HAP-1 (cell line): Measurements from ENCODE around the gene MAGI2.
A peak's percentile ranks its signal among the peaks of the same experiment; 100 is the strongest.

ENCODE experiments used
- DNase-seq, 2 experiments: peaks; one replicate each; pipeline ENCODE4 v3.0.0-alpha.2; 2016 to 2020; ENCODE audit warnings: low spot score in 2 of 2
- H3K27me3 ChIP-seq: fragments of 250-450 bp; sonication (Bioruptor Pico); 2 replicates; pipeline ENCODE4 v1.5.1; 2020; ENCODE audit warnings: low read depth, mild to moderate bottlenecking, moderate library complexity
- H3K36me3 ChIP-seq: fragments of 250-450 bp; sonication (Bioruptor Pico); replicated peaks from 2 replicates; pipeline ENCODE4 v1.5.1; 2020; ENCODE audit warnings: mild to moderate bottlenecking
- H3K4me1 ChIP-seq: fragments of 250-450 bp; sonication (Bioruptor Pico); 2 replicates; pipeline ENCODE4 v1.5.1; 2020; ENCODE audit warnings: mild to moderate bottlenecking
- H3K4me3 ChIP-seq: fragments of 250-450 bp; sonication (Bioruptor Pico); 2 replicates; pipeline ENCODE4 v1.5.1; 2020; ENCODE audit warnings: mild to moderate bottlenecking, moderate library complexity
- H3K9me3 ChIP-seq: fragments of 250-450 bp; sonication (Bioruptor Pico); 2 replicates; pipeline ENCODE4 v1.5.1; 2020; ENCODE audit warnings: mild to moderate bottlenecking, moderate library complexity
- in situ Hi-C: fragments of 300-500 bp; cut with MboI; formaldehyde crosslinking; loops from 3 replicates; pipeline ENCODE4 v1.14.3; 2020; ENCODE audit warnings: low sequenced_read_pairs, inconsistent platforms, mixed read lengths

MAGI2 gene

DNA sequence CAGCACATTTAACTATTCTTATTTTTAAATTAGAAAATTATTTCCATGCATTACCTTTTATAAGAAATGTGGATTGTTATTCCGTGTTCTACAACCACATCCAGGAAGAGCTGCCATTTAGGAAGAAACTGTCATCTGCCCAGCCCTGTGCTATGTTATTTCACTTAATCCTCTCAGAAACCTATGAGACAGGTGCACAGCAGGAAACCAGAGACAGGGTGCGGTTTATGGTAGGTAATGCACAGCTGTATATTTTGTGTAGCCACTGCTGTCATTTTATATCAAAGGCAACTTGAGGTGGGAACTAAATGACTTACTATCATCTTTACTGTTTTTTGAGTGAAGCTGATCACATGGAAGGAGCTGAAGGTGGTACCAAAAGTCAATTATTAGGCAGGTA, 232.3 kb downstream of the MAGI2 start:
- Histone ChIP-seq H3K36me3 (no peaks in the 10 kb centered on the region), H3K9me3 (peaks cover 2% of the 10 kb centered on the region; the same call in 1 of the 2 replicates), H3K27me3 (no peaks in the 10 kb centered on the region), H3K4me3 (no peak overlapping the region), H3K4me1 (peaks cover 15% of the 10 kb centered on the region)
- DNase-seq: no peak
- in situ Hi-C loops: no loop called here

DNA sequence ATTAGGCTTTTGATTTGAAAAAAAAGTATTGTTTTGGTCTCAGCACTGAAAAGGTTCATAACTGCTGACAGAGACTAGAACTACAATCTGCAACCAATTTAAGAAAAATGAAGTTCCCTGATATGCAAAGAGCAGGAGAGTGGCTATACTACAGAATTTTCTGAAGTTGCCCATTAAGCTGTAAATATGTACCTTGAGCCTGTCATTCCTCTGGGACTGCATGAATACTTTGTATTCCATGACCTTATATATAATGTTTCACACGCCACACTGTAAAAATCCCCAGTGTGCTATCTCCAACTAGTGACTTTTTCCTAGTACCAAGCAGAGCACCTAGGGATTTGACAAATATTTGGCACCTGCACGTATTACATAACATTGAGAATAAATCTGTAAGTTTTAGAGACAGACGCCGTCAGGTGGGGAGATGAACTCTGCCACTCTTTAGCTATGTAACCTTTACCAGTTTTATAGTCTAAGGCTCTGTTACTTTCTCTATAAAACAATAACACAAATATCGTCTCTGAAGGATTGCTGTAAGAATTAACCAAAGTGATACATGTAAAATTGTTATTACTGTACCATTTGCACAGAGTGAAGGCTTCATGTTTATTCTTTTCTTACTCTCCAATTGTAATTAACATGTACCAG, 235.4 kb downstream of the MAGI2 start:
- H3K27me3 ChIP-seq: no peaks in the 10 kb centered on the region
- peaks cover 2% of the 10 kb centered on the region; the same call in 1 of the 2 replicates for H3K9me3 ChIP-seq
- no peak for DNase-seq
- no peak overlapping the region for H3K4me3 ChIP-seq
- no peaks in the 10 kb centered on the region for H3K4me1 ChIP-seq
- H3K36me3 ChIP-seq: no peaks in the 10 kb centered on the region
- in situ Hi-C loops: no loop called here

DNA sequence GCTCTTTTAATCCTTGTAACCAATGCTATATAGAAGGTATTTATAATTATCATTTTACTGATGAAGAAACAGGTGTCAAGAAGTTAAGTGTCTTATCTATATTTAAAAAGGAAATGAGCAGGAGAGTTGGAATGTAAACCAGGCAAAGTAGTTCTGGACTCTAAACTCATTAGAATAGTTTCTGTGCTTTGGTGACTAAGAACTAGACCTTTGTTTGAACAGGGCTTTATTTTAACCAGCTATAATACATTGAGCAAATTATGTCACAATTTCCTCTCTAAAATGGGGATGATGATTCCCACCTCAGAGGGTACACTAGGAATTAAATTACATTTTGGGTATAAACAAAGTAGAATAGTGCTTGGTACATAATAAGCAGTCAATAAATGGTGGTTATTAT, 236.0 kb downstream of the MAGI2 start:
- H3K36me3 ChIP-seq: no peaks in the 10 kb centered on the region
- peaks cover 2% of the 10 kb centered on the region; the same call in 1 of the 2 replicates for H3K9me3 ChIP-seq
- no peak overlapping the region for H3K4me3 ChIP-seq
- in situ Hi-C loops: no loop called here
- DNase-seq: no peak
- H3K4me1 ChIP-seq: no peaks in the 10 kb centered on the region
- no peaks in the 10 kb centered on the region for H3K27me3 ChIP-seq

DNA sequence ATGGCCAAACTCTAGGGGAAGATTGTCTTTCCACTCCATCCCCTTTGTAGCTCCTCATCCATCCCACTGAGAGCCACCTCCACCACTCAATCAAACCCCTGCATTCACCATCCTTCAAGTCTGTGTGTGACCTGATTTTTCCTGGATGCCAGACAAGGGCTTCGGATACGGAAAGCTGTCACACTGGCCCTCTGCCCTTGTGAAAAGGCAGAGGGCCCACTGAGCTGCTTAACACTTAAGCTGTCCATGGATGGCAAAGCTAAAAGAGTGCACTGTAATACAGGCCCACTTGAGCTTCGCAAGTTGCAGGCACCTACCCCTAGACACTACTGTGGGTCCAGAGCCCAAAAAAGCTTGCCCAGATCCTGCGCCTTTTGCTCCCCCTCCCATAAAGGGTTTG, 237.2 kb downstream of the MAGI2 start:
- H3K9me3 ChIP-seq: peaks cover 2% of the 10 kb centered on the region; the same call in 1 of the 2 replicates
- in situ Hi-C loops: no loop called here
- H3K36me3 ChIP-seq: no peaks in the 10 kb centered on the region
- no peaks in the 10 kb centered on the region for H3K4me1 ChIP-seq
- no peak overlapping the region for H3K4me3 ChIP-seq
- DNase-seq: no peak
- no peaks in the 10 kb centered on the region for H3K27me3 ChIP-seq

DNA sequence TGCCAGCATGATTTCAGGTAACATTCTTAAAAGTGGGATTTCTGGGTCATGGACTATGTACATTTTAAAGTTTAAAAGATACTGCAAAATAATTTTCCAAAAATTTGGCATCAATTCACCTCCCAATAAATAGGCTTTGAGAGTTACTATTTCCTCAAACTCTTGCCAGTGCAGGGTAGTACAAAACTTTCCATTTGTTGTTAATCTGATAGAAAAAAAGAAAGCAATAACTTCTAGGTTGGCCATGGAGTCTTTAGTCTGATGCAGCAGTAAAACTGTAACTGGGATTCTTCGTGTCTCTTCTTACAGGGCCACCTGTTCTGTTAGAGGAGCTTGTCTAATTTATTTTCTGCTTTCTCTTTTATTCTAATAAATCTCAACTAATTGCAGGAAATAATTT, 241.1 kb downstream of the MAGI2 start:
- in situ Hi-C loops: no loop called here
- no peak overlapping the region for H3K4me3 ChIP-seq
- no peak for DNase-seq
- no peaks in the 10 kb centered on the region for H3K27me3 ChIP-seq
- no peaks in the 10 kb centered on the region for H3K4me1 ChIP-seq
- no peaks in the 10 kb centered on the region for H3K36me3 ChIP-seq
- no peaks in the 10 kb centered on the region for H3K9me3 ChIP-seq

DNA sequence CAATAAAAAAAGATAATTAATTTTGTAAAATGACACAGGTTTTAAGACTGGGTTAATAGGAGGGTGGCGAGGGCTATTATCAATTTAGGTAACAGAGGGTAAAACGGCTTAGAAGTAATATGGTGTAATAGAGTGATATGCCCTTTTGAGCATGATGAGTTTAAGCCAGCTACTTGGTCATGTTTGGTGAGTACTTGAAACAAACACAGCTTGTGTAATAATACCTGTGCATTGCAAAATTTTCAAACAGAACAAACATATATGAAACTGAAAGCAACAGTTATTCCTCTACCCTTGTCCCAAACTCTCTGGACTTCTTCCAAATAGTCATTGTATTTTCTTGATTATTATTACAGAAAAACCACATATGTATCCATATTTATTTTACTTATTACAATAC, 241.7 kb downstream of the MAGI2 start:
- in situ Hi-C loops: no loop called here
- no peaks in the 10 kb centered on the region for H3K36me3 ChIP-seq
- no peaks in the 10 kb centered on the region for H3K9me3 ChIP-seq
- H3K4me1 ChIP-seq: no peaks in the 10 kb centered on the region
- no peaks in the 10 kb centered on the region for H3K27me3 ChIP-seq
- DNase-seq: no peak
- H3K4me3 ChIP-seq: no peak overlapping the region

DNA sequence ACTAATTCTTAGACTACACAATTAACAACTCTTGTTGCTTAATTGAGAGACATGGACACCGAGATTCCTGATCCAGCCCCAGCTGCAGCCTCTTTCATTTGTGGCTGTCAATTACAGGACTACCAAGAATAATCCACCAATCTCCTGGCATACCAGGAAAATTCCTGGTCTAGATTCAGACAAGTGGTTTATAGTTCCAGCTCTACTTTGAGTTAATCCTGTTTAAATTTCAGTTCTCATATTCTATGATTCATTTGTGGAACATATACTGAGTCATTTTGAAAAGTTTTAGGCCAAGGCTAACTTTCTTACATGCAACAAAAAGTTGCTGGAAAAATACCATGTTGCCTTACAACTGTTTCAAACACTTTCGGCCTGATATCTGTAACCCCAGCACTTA, 253.5 kb downstream of the MAGI2 start:
- Histone ChIP-seq H3K4me1 (peaks cover 7% of the 10 kb centered on the region), H3K36me3 (no peaks in the 10 kb centered on the region), H3K4me3 (no peak overlapping the region), H3K9me3 (no peaks in the 10 kb centered on the region), H3K27me3 (no peaks in the 10 kb centered on the region)
- in situ Hi-C loops: loop anchor here (25.0 kb wide), 1 partner anchor 613 kb away; no protein-coding TSS in a partner anchor
- no peak for DNase-seq

DNA sequence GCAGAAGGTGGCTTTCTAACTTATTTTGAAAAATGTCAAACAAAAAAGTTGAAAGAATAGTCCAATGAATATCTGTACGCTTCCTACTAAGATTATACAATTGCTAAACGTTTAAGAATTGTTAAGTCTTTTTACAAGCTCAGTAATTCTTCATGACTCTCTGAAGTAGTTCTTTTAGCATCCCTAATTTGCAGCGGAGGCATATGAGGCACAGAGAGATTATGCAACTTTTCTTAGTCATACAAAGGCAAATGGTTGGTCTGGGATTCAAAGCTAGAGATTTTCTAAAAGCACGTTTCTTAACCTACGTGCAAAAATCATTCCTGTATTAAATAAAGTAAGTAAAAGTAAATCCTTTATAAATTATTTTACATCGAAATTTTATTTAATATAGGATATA, 254.2 kb downstream of the MAGI2 start:
- peak in 1 of 2 experiments; percentile 63 for DNase-seq
- peaks cover 7% of the 10 kb centered on the region for H3K4me1 ChIP-seq
- H3K9me3 ChIP-seq: no peaks in the 10 kb centered on the region
- no peak overlapping the region for H3K4me3 ChIP-seq
- no peaks in the 10 kb centered on the region for H3K36me3 ChIP-seq
- in situ Hi-C loops: loop anchor here (25.0 kb wide), 1 partner anchor 612 kb away; no protein-coding TSS in a partner anchor
- H3K27me3 ChIP-seq: no peaks in the 10 kb centered on the region

DNA sequence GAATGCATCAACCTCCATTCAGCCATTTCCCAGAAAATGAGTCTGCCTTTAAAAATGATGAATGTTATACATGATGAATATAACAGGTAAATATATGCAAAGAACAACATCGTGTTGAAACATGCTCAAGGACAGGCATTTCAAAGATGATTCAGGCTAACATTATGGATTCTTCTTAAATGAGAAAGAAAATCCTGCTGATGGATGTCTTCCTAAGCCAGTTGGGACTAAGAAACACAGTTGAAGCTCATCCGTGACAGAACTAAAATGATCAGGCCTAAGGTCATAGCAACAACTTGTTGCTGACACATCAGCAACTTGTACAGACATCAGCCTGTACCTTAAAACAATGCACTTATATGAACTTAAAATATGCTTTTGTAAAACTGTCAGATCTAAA, 267.9 kb downstream of the MAGI2 start:
- H3K27me3 ChIP-seq: no peaks in the 10 kb centered on the region
- H3K4me1 ChIP-seq: peaks cover 7% of the 10 kb centered on the region
- in situ Hi-C loops: loop anchor here (25.0 kb wide), 1 partner anchor 598 kb away; no protein-coding TSS in a partner anchor
- DNase-seq: no peak
- H3K36me3 ChIP-seq: no peaks in the 10 kb centered on the region
- no peak overlapping the region for H3K4me3 ChIP-seq
- no peaks in the 10 kb centered on the region for H3K9me3 ChIP-seq

DNA sequence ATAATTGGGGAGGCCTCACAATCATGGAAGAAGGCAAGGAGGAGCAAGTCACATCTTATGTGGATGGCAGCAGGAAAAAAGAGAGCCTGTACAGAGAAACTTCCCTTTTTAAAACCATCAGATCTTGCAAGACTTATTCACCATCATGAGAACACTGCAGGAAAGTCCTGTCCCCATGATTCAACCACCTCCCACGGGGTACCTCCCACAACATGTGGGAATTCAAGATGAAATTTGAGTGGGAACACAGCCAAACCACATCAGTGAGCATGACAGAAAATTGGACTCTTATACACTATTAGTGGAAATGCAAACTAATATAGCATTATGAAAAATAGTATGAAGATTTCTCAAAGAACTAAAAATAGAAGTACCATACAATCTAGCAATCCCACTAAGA, 271.2 kb downstream of the MAGI2 start:
- no peak overlapping the region for H3K4me3 ChIP-seq
- no peaks in the 10 kb centered on the region for H3K36me3 ChIP-seq
- H3K4me1 ChIP-seq: peaks cover 7% of the 10 kb centered on the region
- H3K9me3 ChIP-seq: no peaks in the 10 kb centered on the region
- no peaks in the 10 kb centered on the region for H3K27me3 ChIP-seq
- DNase-seq: no peak
- in situ Hi-C loops: loop anchor here (25.0 kb wide), 1 partner anchor 595 kb away; no protein-coding TSS in a partner anchor

DNA sequence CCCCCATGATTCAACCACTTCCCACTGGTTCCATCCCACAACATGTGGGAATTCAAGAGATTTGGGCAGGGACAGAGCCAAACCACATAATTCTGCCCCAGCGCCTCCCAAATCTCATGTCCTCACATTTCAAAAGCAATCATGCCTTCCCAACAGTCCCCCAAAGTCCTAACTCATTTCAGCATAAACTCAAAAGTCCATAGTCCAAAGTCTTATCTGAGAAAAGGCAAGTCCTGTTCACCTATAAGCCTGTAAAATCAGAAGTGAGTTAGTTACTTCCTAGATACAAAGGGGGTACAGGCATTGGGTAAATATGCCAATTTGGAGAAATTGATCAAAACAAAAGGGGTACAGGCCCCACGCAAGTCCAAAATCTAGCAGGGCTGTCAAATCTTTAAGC, 272.9 kb downstream of the MAGI2 start:
- no peaks in the 10 kb centered on the region for H3K27me3 ChIP-seq
- H3K4me1 ChIP-seq: peaks cover 7% of the 10 kb centered on the region
- no peaks in the 10 kb centered on the region for H3K9me3 ChIP-seq
- DNase-seq: no peak
- no peaks in the 10 kb centered on the region for H3K36me3 ChIP-seq
- in situ Hi-C loops: loop anchor here (25.0 kb wide), 1 partner anchor 593 kb away; no protein-coding TSS in a partner anchor
- no peak overlapping the region for H3K4me3 ChIP-seq

DNA sequence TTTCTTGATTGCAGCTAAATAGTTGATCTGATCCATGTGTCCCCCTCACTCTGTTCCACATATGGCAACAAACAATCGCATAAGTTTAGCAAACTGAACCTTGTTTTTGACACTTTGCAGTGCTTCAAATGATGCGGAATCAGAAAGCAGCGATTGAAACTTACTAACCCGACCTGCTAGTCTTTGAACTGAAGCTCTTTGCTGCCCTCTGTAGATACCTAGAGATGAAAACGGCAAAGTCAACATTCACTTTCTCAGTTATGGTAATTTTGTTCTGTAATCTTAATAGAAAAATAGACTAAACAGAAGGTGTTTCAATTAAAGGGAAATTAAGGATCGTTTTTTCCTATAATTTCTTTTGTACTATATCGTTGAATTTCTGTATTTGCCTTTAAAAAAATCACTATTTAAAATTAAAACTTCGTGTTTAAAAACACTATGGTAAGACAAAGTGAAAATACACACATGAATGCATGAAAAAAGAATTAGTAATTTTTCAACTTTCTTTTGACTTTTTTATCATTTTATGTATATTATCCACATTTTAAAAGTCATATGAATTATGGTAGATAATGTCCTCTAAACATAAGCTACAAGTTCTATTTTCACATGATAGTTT, 276.5 kb downstream of the MAGI2 start:
- in situ Hi-C loops: loop anchor here (25.0 kb wide), 1 partner anchor 590 kb away; no protein-coding TSS in a partner anchor
- Histone ChIP-seq H3K4me1 (no peaks in the 10 kb centered on the region), H3K9me3 (no peaks in the 10 kb centered on the region), H3K36me3 (no peaks in the 10 kb centered on the region), H3K27me3 (no peaks in the 10 kb centered on the region), H3K4me3 (no peak overlapping the region)
- DNase-seq: peak; percentile 25 to 47

DNA sequence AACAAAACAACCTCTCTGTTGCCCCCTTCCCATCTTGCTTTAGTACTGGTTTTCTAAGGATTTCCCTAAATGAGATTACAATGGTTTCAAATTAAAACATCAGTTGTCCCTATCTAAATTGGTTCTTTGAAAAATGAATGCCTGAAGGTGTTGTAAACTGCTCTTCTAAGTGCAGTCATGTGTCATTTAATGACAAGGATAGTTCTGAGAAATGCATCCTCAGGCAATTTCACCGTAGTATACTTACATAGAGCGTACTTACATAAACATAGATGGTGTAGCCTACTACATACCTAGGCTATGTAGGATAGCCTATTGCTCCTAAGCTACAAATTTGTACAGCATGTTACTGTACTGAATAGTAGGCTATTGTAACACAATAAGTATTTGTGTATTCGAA, 278.1 kb downstream of the MAGI2 start:
- no peak for DNase-seq
- H3K4me3 ChIP-seq: no peak overlapping the region
- in situ Hi-C loops: loop anchor here (25.0 kb wide), 1 partner anchor 588 kb away; no protein-coding TSS in a partner anchor
- H3K27me3 ChIP-seq: no peaks in the 10 kb centered on the region
- no peaks in the 10 kb centered on the region for H3K4me1 ChIP-seq
- no peaks in the 10 kb centered on the region for H3K36me3 ChIP-seq
- H3K9me3 ChIP-seq: no peaks in the 10 kb centered on the region

DNA sequence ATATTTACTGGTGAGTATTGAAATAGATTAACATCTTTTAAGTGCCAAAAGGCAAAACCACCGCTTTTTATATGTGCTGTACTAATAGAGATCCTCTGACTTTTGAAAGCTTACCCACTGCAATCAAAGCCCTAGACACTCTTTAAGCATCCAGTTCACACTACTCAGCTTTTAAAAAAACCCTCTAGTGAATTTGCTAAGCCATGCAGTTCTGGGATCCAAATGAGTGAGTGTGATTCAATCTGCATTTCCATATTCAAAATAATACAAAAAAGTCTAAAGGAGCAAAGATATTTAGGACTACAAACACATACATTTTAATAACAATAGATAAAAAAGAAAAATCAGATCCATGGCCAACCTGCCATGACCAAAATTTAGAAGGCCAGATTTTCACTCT, 288.2 kb downstream of the MAGI2 start:
- Histone ChIP-seq H3K4me3 (no peak overlapping the region), H3K36me3 (no peaks in the 10 kb centered on the region), H3K27me3 (no peaks in the 10 kb centered on the region), H3K9me3 (no peaks in the 10 kb centered on the region), H3K4me1 (no peaks in the 10 kb centered on the region)
- in situ Hi-C loops: no loop called here
- peak in 1 of 2 experiments; percentile 13 for DNase-seq
